AG04450 (cell line): Measurements from ENCODE around the gene WTIP. TPM values are rescaled to one million over a fixed set of nuclear protein-coding genes. Genes with fewer than 3 reads are reported as not detected.

ENCODE experiments used
- CTCF ChIA-PET: fragments of 300-600, 350-600 bp; formaldehyde crosslinking; extraction: SDS; loops from one replicate; lab custom pipeline; 2022; ENCODE audit warnings: antibody characterized with exemption, inconsistent platforms; lab: Charles Lee
- POLR2A ChIA-PET: fragments of 350-600 bp; formaldehyde crosslinking; extraction: SDS; loops from one replicate; lab custom pipeline; 2021; ENCODE audit warnings: antibody characterized with exemption, inconsistent platforms; lab: Yijun Ruan, JAX
- DNase-seq: peaks from one replicate; pipeline ENCODE4 v3.0.0-alpha.2; 2011; ENCODE audit warnings: low read depth, low spot score
- H3K27ac ChIP-seq: one replicate; pipeline ENCODE4 v1.5.1; 2012; ENCODE audit warnings: low read depth, low read length, control low read depth
- H3K27me3 ChIP-seq: one replicate; pipeline ENCODE4 v1.6.0; 2012; ENCODE audit warnings: low read length; ENCODE audit not compliant: control insufficient read depth, insufficient read depth
- H3K4me3 ChIP-seq: 2 replicates; pipeline ENCODE4 v1.5.1; 2011; ENCODE audit warnings: mild to moderate bottlenecking, low read depth, low read length, control low read depth
- H3K9me3 ChIP-seq: 2 replicates; pipeline ENCODE4 v1.5.1; 2012; ENCODE audit warnings: low read length; ENCODE audit not compliant: control insufficient read depth, insufficient read depth
- CTCF ChIP-seq: IDR thresholded peaks from 2 replicates; pipeline ENCODE4 v1.5.1; 2011; ENCODE audit warnings: low read depth, low read length, control low read depth, inconsistent platforms
- polyA plus RNA-seq: library from polyadenylated mRNA; depleted of rRNA; stranded (reverse); fragments of >200 nt; gene quantifications from 2 replicates; pipeline ENCODE4 v1.2.3, GENCODE V29; 2011; rRNA removed

The WTIP gene
- polyA plus RNA-seq, 1 experiment, result 27.2 TPM

GRCh38 chr19:34560229-34560628, 78.7 kb downstream of the WTIP start:
- no peak for TF ChIP-seq CTCF
- no peak for DNase-seq
- no peak overlapping the region for H3K4me3 ChIP-seq
- H3K27ac ChIP-seq, result no peak overlapping the region
- H3K9me3 ChIP-seq, result no peaks in the 10 kb centered on the region
- no peaks in the 10 kb centered on the region for H3K27me3 ChIP-seq
- ChIA-PET CTCF (no interaction called here), POLR2A (no interaction called here)

Other genes with a start within 250 kb of the WTIP start
- gene GARRE1, start 227.2 kb upstream of the WTIP start, polyA plus RNA-seq, result 16.8 and 17.6 TPM in 2 replicates
- 140 and 141 TPM in 2 replicates for gene GPI, start 116.6 kb upstream of the WTIP start, polyA plus RNA-seq
- gene PDCD2L, start 77.4 kb upstream of the WTIP start, polyA plus RNA-seq, result 11.3 and 14.0 TPM in 2 replicates
- gene UBA2, start 53.4 kb upstream of the WTIP start, polyA plus RNA-seq, result 156 and 162 TPM in 2 replicates
- gene SCGB2B2, start 195.4 kb downstream of the WTIP start, polyA plus RNA-seq, result 0.04 and 0.21 TPM in 2 replicates
- gene ZNF302, start 195.9 kb downstream of the WTIP start, polyA plus RNA-seq, result 21.6 and 29.1 TPM in 2 replicates